OCI-LY7 (cell line): ENCODE results near the gene COL15A1. TPM values are rescaled to one million over a fixed set of nuclear protein-coding genes. Genes with fewer than 3 reads are reported as not detected.

Experiments
- BruUV-seq: library from RNA; stranded (reverse); fragments of 400-500 nt; replicated peaks from 2 replicates; lab custom pipeline; 2021; lab: Mats Ljungman, UMichigan
- CTCF ChIA-PET: fragments of 300-600 bp; sonication (Branson Sonifier 250); formaldehyde crosslinking; loops from one replicate; lab custom pipeline; 2022; ENCODE audit warnings: antibody characterized with exemption; ENCODE audit not compliant: unreplicated experiment; lab: Charles Lee
- POLR2A ChIA-PET: fragments of 300-600 bp; sonication (Branson Sonifier 250); formaldehyde crosslinking; loops from one replicate; lab custom pipeline; 2022; ENCODE audit warnings: antibody characterized with exemption; lab: Charles Lee
- DNase-seq: peaks from one replicate; pipeline ENCODE4 v3.0.0-alpha.2; 2015; ENCODE audit warnings: low spot score
- H2AFZ ChIP-seq: fragments of 200-600 bp; sonication (generic), shearing (Covaris generic); 2 replicates; pipeline ENCODE4 v1.6.1; 2014; ENCODE audit warnings: mild to moderate bottlenecking, antibody characterized with exemption, low read length, moderate library complexity
- H3K27ac ChIP-seq: fragments of 200-600 bp; sonication (generic); 2 replicates; pipeline ENCODE4 v1.5.1; 2014; ENCODE audit warnings: mixed run types, low read depth, mild to moderate bottlenecking, moderate library complexity, low read length, inconsistent platforms; ENCODE audit not compliant: poor library complexity, severe bottlenecking
- H3K36me3 ChIP-seq: fragments of 200-600 bp; sonication (generic); 2 replicates; pipeline ENCODE4 v1.6.1; 2014; ENCODE audit warnings: mild to moderate bottlenecking, antibody characterized with exemption, low read length, moderate library complexity, mixed read lengths; ENCODE audit not compliant: insufficient read depth
- H3K4me1 ChIP-seq: fragments of 200-600 bp; sonication (generic); 2 replicates; pipeline ENCODE4 v1.5.1; 2014; ENCODE audit warnings: mild to moderate bottlenecking, low read length; ENCODE audit not compliant: insufficient read depth, poor library complexity, severe bottlenecking
- H3K4me2 ChIP-seq: fragments of 200-600 bp; sonication (generic); 2 replicates; pipeline ENCODE4 v1.6.1; 2014; ENCODE audit warnings: mild to moderate bottlenecking, low read length
- H3K4me3 ChIP-seq: fragments of 200-600 bp; sonication (generic); 2 replicates; pipeline ENCODE4 v1.5.1; 2014; ENCODE audit warnings: mild to moderate bottlenecking, low read depth, low read length; ENCODE audit not compliant: poor library complexity, severe bottlenecking
- H3K79me2 ChIP-seq: fragments of 200-600 bp; sonication (generic); 2 replicates; pipeline ENCODE4 v1.6.1; 2016; ENCODE audit warnings: low read depth, mild to moderate bottlenecking, low read length, moderate library complexity, mixed read lengths; ENCODE audit not compliant: insufficient read depth
- H3K9me2 ChIP-seq: fragments of 200-600 bp; sonication (generic); 2 replicates; pipeline ENCODE4 v1.6.1; 2016; ENCODE audit warnings: mild to moderate bottlenecking, low read length, mixed read lengths; ENCODE audit not compliant: insufficient read depth
- H3K9me3 ChIP-seq: fragments of 200-600 bp; sonication (generic); 2 replicates; pipeline ENCODE4 v1.6.1; 2014; ENCODE audit warnings: mild to moderate bottlenecking, mixed run types, low read length, mixed read lengths
- H4K20me1 ChIP-seq: fragments of 200-600 bp; sonication (generic); 2 replicates; pipeline ENCODE4 v1.6.1; 2014; ENCODE audit warnings: mild to moderate bottlenecking, antibody characterized with exemption, low read length, moderate library complexity, mixed read lengths; ENCODE audit not compliant: insufficient read depth
- EZH2phosphoT487 ChIP-seq: fragments of 200-600 bp; sonication (generic); IDR thresholded peaks from 2 replicates; pipeline ENCODE4 v1.6.1; 2018; ENCODE audit warnings: low read depth, borderline replicate concordance, mild to moderate bottlenecking, mixed run types, antibody characterized with exemption, low read length, moderate library complexity, mixed read lengths
- intact Hi-C: fragments of 100-400 bp; cut with micrococcal nuclease; formaldehyde crosslinking; loops from one replicate; pipeline ENCODE4 v1.10.0; 2022; ENCODE audit not compliant: unreplicated experiment
- total RNA-seq, 2 experiments: library from RNA; depleted of rRNA in 1 of 2; stranded (reverse); fragments of >200 nt in 1 of 2; shearing (Covaris generic) in 1 of 2; gene quantifications; 2 replicates each; pipeline ENCODE4 v1.2.3, GENCODE V29; 2014 to 2022
- TF ChIP-seq, protein P1 (sequence below): fragments of 200-600 bp; sonication (generic); conservative IDR thresholded peaks from 2 replicates; pipeline ENCODE4 v1.5.1; 2014; ENCODE audit warnings: mild to moderate bottlenecking, antibody characterized with exemption, low read length, moderate library complexity, mixed read lengths

Gene COL15A1
- total RNA-seq, 2 experiments from 2014 or later: not detected

GRCh38 chr9:99054581-99054980 lies 110.9 kb downstream of the COL15A1 start:
- CTCF ChIA-PET: no interaction called here
- Histone ChIP-seq H2AFZ (no peak overlapping the region), H3K4me2 (no peak overlapping the region), H3K9me2 (no peaks in the 10 kb centered on the region), H3K79me2 (no peaks in the 10 kb centered on the region), H4K20me1 (no peaks in the 10 kb centered on the region), H3K27ac (no peak overlapping the region), H3K4me1 (peaks cover 28% of the 10 kb centered on the region), H3K4me3 (no peak overlapping the region), H3K36me3 (no peaks in the 10 kb centered on the region; the same call in 1 of the 2 replicates), H3K9me3 (no peaks in the 10 kb centered on the region; the same call in 1 of the 2 replicates)
- no TSS peak for BruUV-seq
- intact Hi-C loops: loop anchor here (2.0 kb wide), 1 partner anchor 54 kb away; no protein-coding TSS in a partner anchor
- no peak for DNase-seq
- POLR2A ChIA-PET: interaction anchor here (0.6 to 1.1 kb wide), 3 partner anchors 30 to 180 kb away, joined by 3 to 4 read pairs (median 3); no protein-coding TSS in a partner anchor
- no peak for TF ChIP-seq EZH2phosphoT487
- TF ChIP-seq, protein P1, sequence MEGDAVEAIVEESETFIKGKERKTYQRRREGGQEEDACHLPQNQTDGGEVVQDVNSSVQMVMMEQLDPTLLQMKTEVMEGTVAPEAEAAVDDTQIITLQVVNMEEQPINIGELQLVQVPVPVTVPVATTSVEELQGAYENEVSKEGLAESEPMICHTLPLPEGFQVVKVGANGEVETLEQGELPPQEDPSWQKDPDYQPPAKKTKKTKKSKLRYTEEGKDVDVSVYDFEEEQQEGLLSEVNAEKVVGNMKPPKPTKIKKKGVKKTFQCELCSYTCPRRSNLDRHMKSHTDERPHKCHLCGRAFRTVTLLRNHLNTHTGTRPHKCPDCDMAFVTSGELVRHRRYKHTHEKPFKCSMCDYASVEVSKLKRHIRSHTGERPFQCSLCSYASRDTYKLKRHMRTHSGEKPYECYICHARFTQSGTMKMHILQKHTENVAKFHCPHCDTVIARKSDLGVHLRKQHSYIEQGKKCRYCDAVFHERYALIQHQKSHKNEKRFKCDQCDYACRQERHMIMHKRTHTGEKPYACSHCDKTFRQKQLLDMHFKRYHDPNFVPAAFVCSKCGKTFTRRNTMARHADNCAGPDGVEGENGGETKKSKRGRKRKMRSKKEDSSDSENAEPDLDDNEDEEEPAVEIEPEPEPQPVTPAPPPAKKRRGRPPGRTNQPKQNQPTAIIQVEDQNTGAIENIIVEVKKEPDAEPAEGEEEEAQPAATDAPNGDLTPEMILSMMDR: no peak

GRCh38 chr9:99055384-99055783 lies 111.7 kb downstream of the COL15A1 start:
- BruUV-seq: no TSS peak
- Histone ChIP-seq H3K79me2 (no peaks in the 10 kb centered on the region), H3K27ac (no peak overlapping the region), H3K4me2 (no peak overlapping the region), H4K20me1 (no peaks in the 10 kb centered on the region), H3K4me3 (no peak overlapping the region), H3K36me3 (no peaks in the 10 kb centered on the region; the same call in 1 of the 2 replicates), H3K9me3 (no peaks in the 10 kb centered on the region; the same call in 1 of the 2 replicates), H3K4me1 (peaks cover 33% of the 10 kb centered on the region), H3K9me2 (no peaks in the 10 kb centered on the region), H2AFZ (no peak overlapping the region)
- ChIA-PET CTCF (no interaction called here), POLR2A (interaction anchor here (0.6 kb wide), 2 partner anchors 176 to 1090 kb away, joined by 3 to 4 read pairs; no protein-coding TSS in a partner anchor)
- intact Hi-C loops: loop anchor here (2.0 kb wide), 1 partner anchor 55 kb away; no protein-coding TSS in a partner anchor
- DNase-seq: no peak
- TF ChIP-seq EZH2phosphoT487: no peak
- TF ChIP-seq, protein P1: no peak

DNA sequence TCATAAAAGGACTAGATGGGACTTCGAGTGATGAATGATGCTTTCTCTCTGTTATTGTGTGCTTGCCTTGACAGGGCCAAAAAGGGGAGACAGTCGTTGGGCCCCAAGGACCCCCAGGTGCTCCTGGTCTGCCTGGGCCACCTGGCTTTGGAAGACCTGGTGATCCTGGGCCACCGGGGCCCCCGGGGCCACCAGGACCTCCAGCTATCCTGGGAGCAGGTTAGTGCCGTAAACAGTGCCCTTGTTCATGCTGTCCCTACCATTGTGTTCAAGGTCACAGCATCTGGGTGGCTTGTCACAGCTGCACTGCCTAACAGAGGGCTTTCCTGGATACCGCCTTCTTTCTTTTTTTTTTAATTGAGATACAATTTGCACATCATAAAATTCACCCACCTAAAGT lies 112.5 kb downstream of the COL15A1 start:
- Histone ChIP-seq H3K4me1 (peaks cover 33% of the 10 kb centered on the region), H3K79me2 (no peaks in the 10 kb centered on the region), H4K20me1 (no peaks in the 10 kb centered on the region), H2AFZ (no peak overlapping the region), H3K9me3 (no peaks in the 10 kb centered on the region; the same call in 1 of the 2 replicates), H3K4me3 (no peak overlapping the region), H3K9me2 (no peaks in the 10 kb centered on the region), H3K4me2 (no peak overlapping the region), H3K27ac (no peak overlapping the region), H3K36me3 (no peaks in the 10 kb centered on the region; the same call in 1 of the 2 replicates)
- ChIA-PET POLR2A (no interaction called here), CTCF (no interaction called here)
- no peak for DNase-seq
- intact Hi-C loops: no loop called here
- no TSS peak for BruUV-seq
- no peak for TF ChIP-seq EZH2phosphoT487
- TF ChIP-seq, protein P1: no peak
